ENCODE data around the gene CHST8. TPM values are rescaled to one million over a fixed set of nuclear protein-coding genes. Genes with fewer than 3 reads are reported as not detected.

CHST8 gene
- total RNA-seq, 1 donor = not detected

- H3K4me3 ChIP-seq (ENCODE audit: low read depth, low read length) = no peak overlapping the region
- TF ChIP-seq CTCF (IDR thresholded peaks at IDR 0.05; ENCODE audit: insufficient read depth, low read depth, low read length) = no peak
These were observed 123.5 kb downstream of the CHST8 start for GRCh38 chr19:33745297-33745696.

GRCh38 chr19:33746159-33746558, 124.4 kb downstream of the CHST8 start:
- no peak overlapping the region for H3K4me3 ChIP-seq (ENCODE audit: low read depth, low read length)
- no peak for TF ChIP-seq CTCF (IDR thresholded peaks at IDR 0.05; ENCODE audit: insufficient read depth, low read depth, low read length)
- DNase-seq (ENCODE audit: low read depth) = no peak

More at GRCh38 chr19:33745297-33745696, 123.5 kb downstream of the CHST8 start:
- no peak for DNase-seq (ENCODE audit: low read depth)

- TF ChIP-seq CTCF (IDR thresholded peaks at IDR 0.05; ENCODE audit: insufficient read depth, low read depth, low read length) = no peak
- no peak for DNase-seq (ENCODE audit: low read depth)
These were observed 125.5 kb downstream of the CHST8 start for GRCh38 chr19:33747273-33747672.

GRCh38 chr19:33748231-33748630, 126.5 kb downstream of the CHST8 start:
- no peak for TF ChIP-seq CTCF (IDR thresholded peaks at IDR 0.05; ENCODE audit: insufficient read depth, low read depth, low read length)
- H3K4me3 ChIP-seq (ENCODE audit: low read depth, low read length) = no peak overlapping the region
- no peak for DNase-seq (ENCODE audit: low read depth)

More at GRCh38 chr19:33747273-33747672, 125.5 kb downstream of the CHST8 start:
- H3K4me3 ChIP-seq (ENCODE audit: low read depth, low read length) = no peak overlapping the region

- H3K4me3 ChIP-seq (ENCODE audit: low read depth, low read length) = no peak overlapping the region
- DNase-seq (ENCODE audit: low read depth) = no peak
- TF ChIP-seq CTCF (IDR thresholded peaks at IDR 0.05; ENCODE audit: insufficient read depth, low read depth, low read length) = no peak
These were observed 127.3 kb downstream of the CHST8 start for GRCh38 chr19:33749016-33749415.

GRCh38 chr19:33749619-33750175, 127.9 kb downstream of the CHST8 start:
- no peak overlapping the region for H3K4me3 ChIP-seq (ENCODE audit: low read depth, low read length)
- TF ChIP-seq CTCF (IDR thresholded peaks at IDR 0.05; ENCODE audit: insufficient read depth, low read depth, low read length) = no peak
- no peak for DNase-seq (ENCODE audit: low read depth)

Measured in fibroblast of villous mesenchyme (primary cell).